ENCODE results near the gene PPM1B. TPM values are rescaled to one million over a fixed set of nuclear protein-coding genes. Genes with fewer than 3 reads are reported as not detected.
"Not testable (repeated sequence)": the region's sequence is repeated elsewhere in the genome, so short reads cannot be mapped to it uniquely, and the experiment has no call there.

PPM1B gene
- total and polyA plus RNA-seq, 2 experiments from 2014 or later, result 112 to 134 TPM

GRCh38 chr2:44171442-44171841 is 2.8 kb downstream of the PPM1B start:
- H3K9me3 Mint-ChIP-seq; H2AFZ ChIP-seq; DNase-seq (ENCODE audit: low spot score); H3K27ac ChIP-seq (ENCODE audit: low read depth); H3K36me3 ChIP-seq (ENCODE audit: insufficient read depth); H3K27me3 ChIP-seq (ENCODE audit: insufficient read depth); H3F3A ChIP-seq (replicated peaks; ENCODE audit: low read depth); ATAC-seq; H3K9me2 ChIP-seq (ENCODE audit: insufficient read depth): not testable (repeated sequence)
- Histone ChIP-seq H3K79me2 (replicated peaks; ENCODE audit: insufficient read depth) (peaks cover 77% of the 10 kb centered on the region), H4K20me1 (replicated peaks; ENCODE audit: insufficient read depth) (peaks cover 15% of the 10 kb centered on the region), H3K4me2 (peak overlapping the region; percentile 83), H3K4me1 (ENCODE audit: insufficient read depth) (peaks cover 37% of the 10 kb centered on the region), H3K4me3 (peak overlapping the region; percentile 66)
- H3K27me3 Mint-ChIP-seq (ENCODE audit: insufficient read depth, low read depth, poor library complexity), result peaks cover 15% of the 10 kb centered on the region
- peaks cover 42% of the 10 kb centered on the region for H3K4me1 Mint-ChIP-seq
- peak overlapping the region; percentile 84 for H3K27ac Mint-ChIP-seq
- peak overlapping the region; percentile 91 for H3K4me3 Mint-ChIP-seq
- H3K36me3 Mint-ChIP-seq (ENCODE audit: low read depth), result peaks cover 41% of the 10 kb centered on the region

DNA sequence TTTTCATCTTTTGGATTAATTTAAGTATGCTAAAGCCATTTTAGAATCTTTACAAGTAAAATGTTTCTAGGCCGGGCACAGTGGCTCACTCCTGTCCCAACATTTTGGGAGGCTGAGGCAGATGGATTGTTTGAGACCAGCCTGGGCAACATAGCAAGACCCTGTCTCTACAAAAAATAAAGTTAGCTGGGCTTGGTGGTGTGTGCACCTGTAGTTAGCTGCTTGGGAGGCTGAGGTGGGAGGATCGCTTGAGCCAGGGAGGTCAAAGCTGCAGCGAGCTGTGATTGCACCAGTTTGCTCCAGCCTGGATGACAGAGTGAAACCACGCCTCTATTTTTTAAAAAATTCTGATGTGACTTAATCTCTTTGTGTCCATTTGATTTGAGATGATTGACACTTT is 3.9 kb downstream of the PPM1B start:
- Histone ChIP-seq H3K27me3 (ENCODE audit: insufficient read depth) (no peaks in the 10 kb centered on the region), H3F3A (replicated peaks; ENCODE audit: low read depth) (no peaks in the 10 kb centered on the region), H3K27ac (ENCODE audit: low read depth) (no peak overlapping the region), H4K20me1 (replicated peaks; ENCODE audit: insufficient read depth) (peaks cover 15% of the 10 kb centered on the region), H3K9me2 (ENCODE audit: insufficient read depth) (no peaks in the 10 kb centered on the region), H3K79me2 (replicated peaks; ENCODE audit: insufficient read depth) (peaks cover 89% of the 10 kb centered on the region), H3K36me3 (ENCODE audit: insufficient read depth) (no peaks in the 10 kb centered on the region), H3K4me2 (0 out of 2 replicates have a peak overlapping the region, but pooled peaks have one; percentile 83), H2AFZ (no peak overlapping the region), H3K4me1 (ENCODE audit: insufficient read depth) (peaks cover 34% of the 10 kb centered on the region), H3K4me3 (0 out of 2 replicates have a peak overlapping the region, but pooled peaks have one; percentile 66)
- ATAC-seq (no peak), DNase-seq (ENCODE audit: low spot score) (no peak)
- peaks cover 6% of the 10 kb centered on the region for H3K9me3 Mint-ChIP-seq
- H3K27ac Mint-ChIP-seq, result peak overlapping the region; percentile 38
- H3K27me3 Mint-ChIP-seq (ENCODE audit: insufficient read depth, low read depth, poor library complexity), result peaks cover 12% of the 10 kb centered on the region
- H3K4me1 Mint-ChIP-seq, result peaks cover 33% of the 10 kb centered on the region
- no peak for TF ChIP-seq STAT1 (IDR thresholded peaks at IDR 0.05; ENCODE audit: unreplicated experiment)
- no peak for TF ChIP-seq ZNF462 (CRISPR knock-in tag; IDR thresholded peaks at IDR 0.05)
- no peak for TF ChIP-seq EZH2 (IDR thresholded peaks at IDR 0.05; ENCODE audit: low read depth, unreplicated experiment)
- TF ChIP-seq NANOG (IDR thresholded peaks at IDR 0.05; ENCODE audit: borderline replicate concordance), result no peak
- TF ChIP-seq, protein P1, sequence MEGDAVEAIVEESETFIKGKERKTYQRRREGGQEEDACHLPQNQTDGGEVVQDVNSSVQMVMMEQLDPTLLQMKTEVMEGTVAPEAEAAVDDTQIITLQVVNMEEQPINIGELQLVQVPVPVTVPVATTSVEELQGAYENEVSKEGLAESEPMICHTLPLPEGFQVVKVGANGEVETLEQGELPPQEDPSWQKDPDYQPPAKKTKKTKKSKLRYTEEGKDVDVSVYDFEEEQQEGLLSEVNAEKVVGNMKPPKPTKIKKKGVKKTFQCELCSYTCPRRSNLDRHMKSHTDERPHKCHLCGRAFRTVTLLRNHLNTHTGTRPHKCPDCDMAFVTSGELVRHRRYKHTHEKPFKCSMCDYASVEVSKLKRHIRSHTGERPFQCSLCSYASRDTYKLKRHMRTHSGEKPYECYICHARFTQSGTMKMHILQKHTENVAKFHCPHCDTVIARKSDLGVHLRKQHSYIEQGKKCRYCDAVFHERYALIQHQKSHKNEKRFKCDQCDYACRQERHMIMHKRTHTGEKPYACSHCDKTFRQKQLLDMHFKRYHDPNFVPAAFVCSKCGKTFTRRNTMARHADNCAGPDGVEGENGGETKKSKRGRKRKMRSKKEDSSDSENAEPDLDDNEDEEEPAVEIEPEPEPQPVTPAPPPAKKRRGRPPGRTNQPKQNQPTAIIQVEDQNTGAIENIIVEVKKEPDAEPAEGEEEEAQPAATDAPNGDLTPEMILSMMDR (conservative IDR thresholded peaks at IDR 0.05; ENCODE audit: low read depth in 2 of 2), result no peak
- no peak for TF ChIP-seq ZNF114 (CRISPR knock-in tag; IDR thresholded peaks at IDR 0.05)
- TF ChIP-seq JUNB (IDR thresholded peaks at IDR 0.05; ENCODE audit: unreplicated experiment), result no peak
- no peak for TF ChIP-seq REST (IDR thresholded peaks at IDR 0.05; ENCODE audit: unreplicated experiment)
- no peak for TF ChIP-seq CREB1 (CRISPR knock-in tag; IDR thresholded peaks at IDR 0.05; ENCODE audit: low read depth)
- TF ChIP-seq EZH2phosphoT487 (IDR thresholded peaks at IDR 0.05; ENCODE audit: unreplicated experiment), result no peak
- TF ChIP-seq POLR2AphosphoS5 (IDR thresholded peaks at IDR 0.05; ENCODE audit: low read depth), result no peak
- no peak for TF ChIP-seq ZNF331 (CRISPR knock-in tag; IDR thresholded peaks at IDR 0.05; ENCODE audit: low read depth)
- peaks cover 47% of the 10 kb centered on the region for H3K36me3 Mint-ChIP-seq (ENCODE audit: low read depth)
- peak overlapping the region; percentile 40 for H3K4me3 Mint-ChIP-seq

Data from GM23338 (cell line).